ENCODE measurements around the gene DLX4.

- TF ChIP-seq POLR2AphosphoS5 (IDR thresholded peaks at IDR 0.05; ENCODE audit: low read depth, low read length) (no peak), POLR2A (IDR thresholded peaks at IDR 0.05; ENCODE audit: low read depth, low read length) (no peak)
Measured at GRCh38 chr17:49997773-49998703, 29.0 kb downstream of the DLX4 start.
